ENCODE data around the gene BPIFB2. TPM values are rescaled to one million over a fixed set of nuclear protein-coding genes. Genes with fewer than 3 reads are reported as not detected.

Gene BPIFB2
- total RNA-seq, 1 experiment from 2014 or later = not detected

DNA sequence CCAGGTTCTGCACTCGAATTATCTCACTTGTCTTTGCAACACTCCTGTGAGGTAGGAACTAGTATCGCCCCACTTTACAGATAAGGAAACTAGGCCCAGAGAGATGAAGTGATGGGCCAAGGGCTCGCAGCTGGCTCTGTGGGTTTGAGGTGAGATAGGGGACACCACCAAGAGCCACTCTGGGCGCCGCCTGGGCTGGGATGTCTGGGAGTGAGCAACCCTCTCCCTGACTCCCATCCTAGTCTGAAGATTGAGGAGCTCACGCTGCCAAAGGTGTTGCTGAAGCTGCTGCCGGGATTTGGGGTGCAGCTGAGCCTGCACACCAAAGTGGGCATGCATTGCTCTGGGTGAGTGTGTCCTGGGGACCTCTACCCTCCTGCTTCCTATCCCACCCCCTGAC, 51.6 kb downstream of the BPIFB2 start:
- ATAC-seq (no peak), DNase-seq (ENCODE audit: low read depth, low spot score) (no peak)
- Histone ChIP-seq H3K36me3 (ENCODE audit: control insufficient read depth, insufficient read depth, low read length) (no peaks in the 10 kb centered on the region), H3K9me3 (ENCODE audit: control insufficient read depth, insufficient read depth, low read depth, low read length) (no peaks in the 10 kb centered on the region), H3K27ac (ENCODE audit: low read length) (no peak overlapping the region), H3K27me3 (ENCODE audit: control insufficient read depth, insufficient read depth, low read length) (no peaks in the 10 kb centered on the region), H3K4me1 (ENCODE audit: control insufficient read depth, insufficient read depth, low read length) (no peaks in the 10 kb centered on the region), H3K4me3 (ENCODE audit: low read depth in 2 of 2, low read length in 2 of 2) (no peak overlapping the region)
- POLR2A ChIA-PET = no interaction called here
- CTCF ChIA-PET = no interaction called here
- TF ChIP-seq, protein P1, sequence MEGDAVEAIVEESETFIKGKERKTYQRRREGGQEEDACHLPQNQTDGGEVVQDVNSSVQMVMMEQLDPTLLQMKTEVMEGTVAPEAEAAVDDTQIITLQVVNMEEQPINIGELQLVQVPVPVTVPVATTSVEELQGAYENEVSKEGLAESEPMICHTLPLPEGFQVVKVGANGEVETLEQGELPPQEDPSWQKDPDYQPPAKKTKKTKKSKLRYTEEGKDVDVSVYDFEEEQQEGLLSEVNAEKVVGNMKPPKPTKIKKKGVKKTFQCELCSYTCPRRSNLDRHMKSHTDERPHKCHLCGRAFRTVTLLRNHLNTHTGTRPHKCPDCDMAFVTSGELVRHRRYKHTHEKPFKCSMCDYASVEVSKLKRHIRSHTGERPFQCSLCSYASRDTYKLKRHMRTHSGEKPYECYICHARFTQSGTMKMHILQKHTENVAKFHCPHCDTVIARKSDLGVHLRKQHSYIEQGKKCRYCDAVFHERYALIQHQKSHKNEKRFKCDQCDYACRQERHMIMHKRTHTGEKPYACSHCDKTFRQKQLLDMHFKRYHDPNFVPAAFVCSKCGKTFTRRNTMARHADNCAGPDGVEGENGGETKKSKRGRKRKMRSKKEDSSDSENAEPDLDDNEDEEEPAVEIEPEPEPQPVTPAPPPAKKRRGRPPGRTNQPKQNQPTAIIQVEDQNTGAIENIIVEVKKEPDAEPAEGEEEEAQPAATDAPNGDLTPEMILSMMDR (IDR thresholded peaks at IDR 0.05) = no peak
- TF ChIP-seq POLR2AphosphoS5 (IDR thresholded peaks at IDR 0.05; ENCODE audit: low read depth, low read length) (no peak), REST (IDR thresholded peaks at IDR 0.05; ENCODE audit: insufficient read depth in 1 of 2, low read depth in 2 of 2, low read length in 1 of 2) (no peak), TCF7L2 (IDR thresholded peaks at IDR 0.05; ENCODE audit: low read depth, low read length) (no peak), SIN3A (IDR thresholded peaks at IDR 0.05; ENCODE audit: borderline replicate concordance, insufficient read depth, low read depth, low read length) (no peak)
- intact Hi-C loops (cut with micrococcal nuclease; ENCODE audit: unreplicated experiment) (no loop called here), in situ Hi-C loops (cut with HindIII; ENCODE audit: low pct_unique_long_range_greater_than_20kb, low sequenced_read_pairs) (no loop called here)
- BruUV-seq (replicated peaks) = no TSS peak

DNA sequence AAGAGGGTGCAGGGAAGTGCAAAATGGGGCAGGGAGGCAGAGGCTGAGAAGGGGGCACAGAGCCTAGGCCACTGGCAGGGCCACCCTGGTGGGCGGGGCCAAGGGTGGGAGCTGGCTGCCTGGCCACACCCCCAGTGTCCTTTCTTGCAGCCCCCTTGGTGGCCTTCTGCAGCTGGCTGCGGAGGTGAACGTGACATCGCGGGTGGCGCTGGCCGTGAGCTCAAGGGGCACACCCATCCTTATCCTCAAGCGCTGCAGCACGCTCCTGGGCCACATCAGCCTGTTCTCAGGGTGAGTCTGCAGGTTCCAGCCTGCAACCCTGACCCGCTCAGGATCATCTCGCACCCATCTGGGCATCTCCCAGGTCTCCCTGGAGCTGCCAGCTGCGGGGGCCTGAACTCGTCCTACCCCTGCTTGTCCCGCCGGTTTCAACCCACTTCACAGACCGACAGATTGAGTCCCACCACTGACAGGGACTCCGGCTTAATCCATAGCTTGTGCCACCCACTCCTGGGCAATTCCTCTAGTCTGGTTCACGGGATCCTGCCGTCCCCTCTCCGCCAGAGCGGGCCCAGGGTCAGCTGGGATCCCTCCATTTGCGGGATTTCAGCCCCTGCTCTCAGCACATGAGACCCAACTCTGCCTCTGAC, 52.4 kb downstream of the BPIFB2 start:
- in situ Hi-C loops (cut with HindIII; ENCODE audit: low pct_unique_long_range_greater_than_20kb, low sequenced_read_pairs) (no loop called here), intact Hi-C loops (cut with micrococcal nuclease; ENCODE audit: unreplicated experiment) (no loop called here)
- H3K36me3 ChIP-seq (ENCODE audit: control insufficient read depth, insufficient read depth, low read length) = no peaks in the 10 kb centered on the region
- ChIA-PET POLR2A (no interaction called here), CTCF (no interaction called here)
- no peak overlapping the region for H3K27ac ChIP-seq (ENCODE audit: low read length)
- no peak overlapping the region for H3K4me3 ChIP-seq (ENCODE audit: low read depth in 2 of 2, low read length in 2 of 2)
- H3K27me3 ChIP-seq (ENCODE audit: control insufficient read depth, insufficient read depth, low read length) = no peaks in the 10 kb centered on the region
- ATAC-seq (no peak), DNase-seq (ENCODE audit: low read depth, low spot score) (no peak)
- no peaks in the 10 kb centered on the region for H3K4me1 ChIP-seq (ENCODE audit: control insufficient read depth, insufficient read depth, low read length)
- no peaks in the 10 kb centered on the region for H3K9me3 ChIP-seq (ENCODE audit: control insufficient read depth, insufficient read depth, low read depth, low read length)
- TF ChIP-seq POLR2AphosphoS5 (IDR thresholded peaks at IDR 0.05; ENCODE audit: low read depth, low read length) = no peak
- TF ChIP-seq, protein P1 (IDR thresholded peaks at IDR 0.05) = no peak
- TF ChIP-seq REST (IDR thresholded peaks at IDR 0.05; ENCODE audit: insufficient read depth in 1 of 2, low read depth in 2 of 2, low read length in 1 of 2) = no peak
- no peak for TF ChIP-seq SIN3A (IDR thresholded peaks at IDR 0.05; ENCODE audit: borderline replicate concordance, insufficient read depth, low read depth, low read length)
- no peak for TF ChIP-seq TCF7L2 (IDR thresholded peaks at IDR 0.05; ENCODE audit: low read depth, low read length)
- BruUV-seq (replicated peaks) = no TSS peak

Data from Panc1 (cell line).